ENCODE results near the gene LTC4S.

The LTC4S gene

DNA sequence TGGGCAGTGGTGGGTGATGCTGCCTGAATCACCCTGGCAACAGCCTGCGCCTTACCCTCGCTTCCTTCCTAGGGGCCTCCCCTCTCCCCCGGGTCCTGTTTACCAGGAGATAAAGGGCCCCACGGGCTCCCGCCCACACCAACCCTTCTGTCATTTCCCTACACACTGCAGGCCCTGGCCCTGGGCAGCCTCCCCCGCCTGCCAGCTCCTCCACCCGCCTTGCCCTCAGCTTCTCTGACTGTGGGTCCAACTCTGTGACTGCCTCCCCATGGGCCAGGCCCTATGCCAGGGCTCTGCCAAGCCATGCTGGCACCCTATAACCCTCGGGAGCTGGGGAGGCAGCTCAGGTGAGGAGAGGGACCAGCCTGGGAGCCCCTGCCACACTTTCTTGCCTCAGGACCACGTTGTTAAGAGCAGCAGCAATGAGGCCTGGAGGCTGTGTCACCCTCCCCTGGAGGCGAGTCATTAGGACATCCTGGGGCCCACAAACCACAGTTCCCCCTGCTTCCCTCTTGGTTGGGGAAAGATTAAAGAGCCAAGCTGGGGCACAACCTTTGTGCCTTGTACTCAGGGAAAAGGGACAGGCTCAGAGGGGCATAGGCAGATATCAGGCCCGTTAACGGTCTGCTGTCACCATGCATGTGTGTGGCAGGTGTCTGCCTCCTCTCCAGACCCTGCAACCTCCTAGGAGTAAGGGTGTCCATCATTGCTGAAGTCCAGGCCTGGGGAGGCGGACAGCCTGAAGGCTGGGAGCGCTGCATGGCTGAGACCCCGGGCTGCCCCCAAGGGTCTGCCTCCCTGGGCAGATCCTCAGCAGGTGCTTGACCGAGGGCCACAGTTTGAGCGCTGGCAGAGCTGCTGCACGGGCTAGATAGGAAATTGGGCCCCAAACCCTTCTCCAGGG, 10.1 kb downstream of the LTC4S start:
- H3K4me3 ChIP-seq (ENCODE audit: low read length), result no peak overlapping the region
- TF ChIP-seq ZNF274 (IDR thresholded peaks at IDR 0.05; ENCODE audit: low read depth, low read length), result no peak

DNA sequence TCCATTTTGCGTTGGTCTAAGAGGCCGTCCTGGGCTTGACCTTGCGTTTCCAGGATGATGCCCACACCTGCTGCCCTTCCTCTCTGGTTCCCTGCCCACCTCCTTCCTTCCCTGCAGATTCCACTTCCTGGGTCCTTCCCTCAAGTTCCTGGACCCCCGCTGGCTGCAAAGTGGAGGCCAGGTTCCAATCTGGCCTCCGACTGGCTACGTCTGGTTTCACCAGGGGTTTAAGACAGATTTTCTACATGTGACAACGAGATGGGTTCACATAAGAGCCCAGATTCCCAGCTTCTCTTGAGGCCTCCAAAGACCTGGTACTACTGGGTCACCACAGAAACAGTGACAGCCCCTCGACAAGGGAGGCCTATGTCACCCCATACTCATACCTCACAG, 10.8 kb downstream of the LTC4S start:
- TF ChIP-seq ZNF274 (IDR thresholded peaks at IDR 0.05; ENCODE audit: low read depth, low read length), result no peak
- no peak overlapping the region; the same call in 1 of the 2 replicates for H3K4me3 ChIP-seq (ENCODE audit: low read length)

DNA sequence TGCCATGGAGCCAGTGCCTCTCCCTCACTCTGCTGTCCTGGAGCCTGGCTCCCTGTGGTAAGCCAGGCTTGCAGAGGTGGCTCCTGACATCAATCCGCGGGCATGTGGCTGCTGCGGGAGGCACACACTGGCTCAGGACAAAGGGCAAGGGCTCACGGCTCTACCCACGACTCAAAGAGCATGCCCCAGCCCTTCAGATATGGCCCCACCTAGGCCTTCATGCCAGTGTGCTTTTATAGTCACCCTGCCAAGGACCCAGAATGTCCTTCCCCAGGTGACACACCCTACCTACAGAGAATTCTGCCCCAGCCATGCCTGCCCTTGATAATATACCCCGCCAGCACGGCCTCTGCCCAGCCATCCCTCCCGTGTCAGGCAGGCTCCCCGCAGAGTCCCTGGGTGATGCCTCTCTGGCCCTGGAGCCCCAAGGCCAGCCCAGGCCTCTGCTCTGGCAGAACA, 11.3 kb downstream of the LTC4S start:
- TF ChIP-seq ZNF274 (IDR thresholded peaks at IDR 0.05; ENCODE audit: low read depth, low read length), result no peak
- peak overlapping the region; percentile 89; the same call in 1 of the 2 replicates for H3K4me3 ChIP-seq (ENCODE audit: low read length)

DNA sequence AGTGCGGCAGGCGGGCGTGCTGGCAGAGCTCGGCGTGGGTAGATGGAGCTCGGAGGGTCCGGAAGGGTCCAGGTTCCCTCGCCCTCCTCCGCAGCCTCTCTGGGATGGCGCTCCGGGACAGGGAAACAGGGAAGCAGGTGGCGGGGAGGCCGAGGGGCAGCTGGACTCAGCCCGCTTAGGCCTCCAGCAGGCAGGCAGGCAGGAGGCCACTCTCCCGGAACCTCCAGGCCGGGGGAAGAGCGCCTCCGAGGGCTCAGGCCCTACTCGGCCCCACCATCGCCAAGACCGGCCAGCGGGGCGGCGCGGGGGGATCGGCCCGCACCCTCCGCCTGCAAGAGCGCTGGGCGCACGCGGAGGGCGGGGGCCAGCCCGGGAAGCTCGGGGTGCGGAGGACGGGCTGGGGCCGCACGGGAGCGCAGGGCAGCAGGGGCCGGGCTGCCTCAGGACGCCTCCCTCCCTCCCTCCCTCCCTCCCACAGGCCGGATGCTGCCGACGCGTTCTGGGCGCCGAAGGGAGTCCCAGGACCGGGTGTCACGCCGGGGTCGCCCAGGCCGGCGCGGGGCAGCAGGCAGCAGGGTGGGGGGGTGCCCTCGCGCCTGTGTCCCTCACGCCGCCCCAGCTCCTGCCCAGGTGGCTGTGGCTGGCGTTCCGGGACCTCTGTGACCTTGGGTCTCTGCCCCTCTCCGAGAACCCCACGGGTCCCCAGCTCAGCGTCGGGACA, 11.9 kb downstream of the LTC4S start:
- H3K4me3 ChIP-seq (ENCODE audit: low read length), result peak overlapping the region; percentile 89
- TF ChIP-seq ZNF274 (IDR thresholded peaks at IDR 0.05; ENCODE audit: low read depth, low read length), result no peak

DNA sequence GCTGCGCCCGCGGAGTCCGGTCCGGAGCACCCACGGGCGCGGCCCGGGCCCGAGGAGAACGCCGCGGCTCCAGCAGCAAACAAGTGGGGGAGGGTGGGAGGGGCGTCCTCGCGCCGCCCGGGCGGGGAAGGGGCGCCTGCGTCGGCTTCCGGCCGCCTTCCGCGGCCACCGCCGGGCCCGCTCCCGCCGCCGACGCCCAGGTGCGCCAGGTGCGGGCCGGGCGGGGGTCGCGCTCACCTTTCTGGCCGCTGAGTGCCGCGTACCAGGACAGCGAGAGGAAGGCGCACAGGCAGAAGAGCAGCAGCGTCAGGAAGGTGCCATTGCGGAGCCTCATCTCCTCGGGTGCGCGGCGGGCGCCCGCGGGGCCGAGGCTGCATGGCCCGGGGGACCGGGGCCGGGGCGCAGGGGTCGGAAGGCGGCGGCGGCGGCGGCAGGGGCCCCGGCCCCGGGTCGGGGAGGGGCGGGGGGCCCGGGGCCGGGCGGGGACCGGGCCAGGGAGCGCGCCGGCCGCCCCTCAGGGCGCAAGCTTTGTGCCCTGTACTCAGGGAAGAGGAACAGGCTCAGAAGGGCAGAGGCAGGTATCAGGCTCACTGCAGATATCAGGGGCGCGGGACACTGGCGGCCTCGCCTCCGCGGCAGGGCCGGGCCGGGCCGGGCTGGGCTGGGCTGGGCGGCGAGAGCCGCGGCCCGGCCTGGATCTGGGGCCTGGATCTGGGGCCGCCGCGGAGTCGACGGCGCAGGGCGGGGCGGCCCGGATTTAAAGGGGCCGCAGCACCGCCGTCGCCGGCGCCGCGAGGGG, 12.7 kb downstream of the LTC4S start, which contains the start of gene MGAT4B:
Gene MGAT4B (minus strand): TSS at position 617 of the 799 bp plus-strand sequence. CDS start 283 bp downstream, at position 334.
- H3K4me3 ChIP-seq (ENCODE audit: low read length), result peak within 1 kb of the TSS; percentile 89
- no peak for TF ChIP-seq ZNF274 (IDR thresholded peaks at IDR 0.05; ENCODE audit: low read depth, low read length)

DNA sequence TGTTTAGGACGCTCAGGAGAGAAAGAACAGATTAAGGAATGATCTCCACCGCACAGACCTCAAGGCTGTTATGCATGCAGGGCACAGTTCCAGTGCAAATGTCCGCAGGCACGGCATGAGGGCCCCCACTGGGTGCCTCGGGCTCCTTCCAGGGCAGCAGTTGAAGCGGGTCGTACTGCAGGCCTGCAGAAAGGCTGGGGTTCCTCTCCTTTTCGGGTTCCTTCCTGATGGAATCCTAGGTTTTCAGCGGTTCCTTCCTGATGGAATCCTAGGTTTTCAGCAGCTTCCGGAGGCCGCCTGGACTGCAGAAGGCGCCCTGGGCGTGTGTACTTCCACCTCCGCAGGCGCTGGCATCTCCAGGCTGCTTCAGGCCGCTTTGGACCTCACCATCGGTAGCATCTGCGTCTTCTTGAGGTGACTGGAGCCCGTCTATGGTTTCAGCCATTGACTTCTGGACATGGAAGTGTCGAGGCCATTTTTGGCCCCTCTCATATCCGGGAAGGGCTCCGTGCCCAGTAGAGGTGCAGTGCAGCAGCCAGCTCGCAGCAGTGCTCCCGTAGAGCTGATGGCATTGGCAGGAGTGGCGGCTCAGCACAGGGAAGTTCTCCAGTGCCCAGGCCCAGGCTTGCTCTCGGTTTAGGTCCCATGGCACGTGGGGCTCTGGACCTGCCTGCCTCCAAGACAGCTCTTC, 18.5 kb downstream of the LTC4S start:
- H3K4me3 ChIP-seq (ENCODE audit: low read length), result no peak overlapping the region
- TF ChIP-seq ZNF274 (IDR thresholded peaks at IDR 0.05; ENCODE audit: low read depth, low read length), result no peak

DNA sequence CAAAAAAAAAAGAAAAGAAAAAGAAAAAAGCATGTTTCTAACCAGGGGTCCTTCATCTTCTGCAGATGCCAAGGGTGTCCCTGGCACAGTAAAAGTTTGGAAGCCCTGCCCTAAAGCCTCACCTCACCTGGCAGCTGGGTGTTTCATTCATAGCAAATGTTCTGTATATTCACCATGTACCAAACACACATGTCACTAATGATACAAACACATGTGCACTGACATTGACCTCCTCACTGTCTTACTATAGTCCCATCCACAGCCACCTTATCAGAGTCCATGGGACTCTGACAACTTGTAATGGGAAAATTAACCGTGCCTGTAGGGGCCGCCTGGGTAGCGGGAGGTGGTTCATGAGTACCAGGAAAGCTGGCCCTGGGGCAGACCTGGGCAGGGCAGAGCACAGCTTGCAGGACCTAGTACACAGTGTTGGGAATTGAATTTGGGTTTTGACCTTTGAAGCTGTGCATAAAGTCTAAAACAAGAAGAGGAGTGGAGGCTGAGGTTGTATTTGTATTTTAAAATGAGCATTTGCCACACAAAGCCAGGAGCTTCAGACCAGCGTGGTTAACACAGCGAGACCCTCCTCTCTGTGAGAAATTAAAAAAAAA, 19.3 kb downstream of the LTC4S start:
- no peak for TF ChIP-seq ZNF274 (IDR thresholded peaks at IDR 0.05; ENCODE audit: low read depth, low read length)
- H3K4me3 ChIP-seq (ENCODE audit: low read length), result no peak overlapping the region

DNA sequence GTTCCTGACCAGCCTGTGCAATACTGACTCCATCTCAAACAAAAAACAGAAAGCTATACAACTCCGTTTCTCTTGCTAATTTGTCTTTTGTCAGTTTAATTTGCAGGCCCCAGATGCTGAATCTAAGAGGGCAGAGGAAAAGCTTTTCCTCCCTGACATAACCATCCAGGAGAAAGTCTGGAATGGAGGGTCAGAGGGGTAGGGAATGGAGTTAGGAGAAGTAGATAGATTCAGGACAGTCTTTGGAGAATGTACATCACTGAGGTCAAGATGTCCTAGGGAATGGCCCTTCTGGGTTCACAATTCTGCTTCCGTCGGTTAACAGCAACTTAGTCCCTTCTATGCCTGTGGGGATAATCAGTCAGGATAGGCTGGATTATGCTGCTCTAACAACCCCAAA, 20.3 kb downstream of the LTC4S start:
- TF ChIP-seq ZNF274 (IDR thresholded peaks at IDR 0.05; ENCODE audit: low read depth, low read length), result no peak
- H3K4me3 ChIP-seq (ENCODE audit: low read length), result no peak overlapping the region

DNA sequence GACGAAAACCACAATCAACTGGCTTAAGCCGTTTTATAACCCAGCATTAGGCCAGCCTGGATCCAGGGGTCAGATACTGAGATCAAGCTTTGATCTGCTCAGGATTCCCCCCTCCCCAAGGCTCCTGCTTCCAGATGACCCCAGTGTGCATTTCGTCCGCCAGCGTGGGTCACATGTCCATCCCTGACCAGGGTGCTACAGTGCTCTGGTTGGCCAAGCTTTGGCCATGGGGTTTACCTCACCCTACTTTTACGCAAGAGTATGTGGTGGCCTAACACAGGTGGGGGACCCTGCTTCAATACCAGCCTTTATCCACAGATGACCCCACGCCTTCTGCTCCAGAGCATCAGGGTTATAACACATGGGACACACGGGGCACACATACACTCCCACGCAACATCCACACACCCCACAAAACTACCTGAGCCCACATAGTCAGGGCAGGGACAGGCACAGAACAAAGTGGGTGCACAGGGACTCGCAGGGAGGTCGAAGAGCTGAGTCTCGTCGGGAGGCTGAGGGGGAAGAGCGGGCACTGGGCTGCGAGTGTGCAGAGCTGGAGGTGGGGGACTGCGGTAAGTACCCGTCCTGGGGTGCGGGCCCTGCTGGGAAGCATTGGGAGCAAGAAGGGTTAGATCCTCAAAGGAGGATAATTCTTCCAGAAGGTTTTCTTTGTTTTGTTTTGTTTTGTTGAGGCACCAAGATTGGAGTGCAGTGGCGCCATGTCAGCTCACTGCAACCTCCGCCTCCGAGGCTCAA, 21.9 kb downstream of the LTC4S start:
- no peak overlapping the region for H3K4me3 ChIP-seq (ENCODE audit: low read length)
- TF ChIP-seq ZNF274 (IDR thresholded peaks at IDR 0.05; ENCODE audit: low read depth, low read length), result no peak

DNA sequence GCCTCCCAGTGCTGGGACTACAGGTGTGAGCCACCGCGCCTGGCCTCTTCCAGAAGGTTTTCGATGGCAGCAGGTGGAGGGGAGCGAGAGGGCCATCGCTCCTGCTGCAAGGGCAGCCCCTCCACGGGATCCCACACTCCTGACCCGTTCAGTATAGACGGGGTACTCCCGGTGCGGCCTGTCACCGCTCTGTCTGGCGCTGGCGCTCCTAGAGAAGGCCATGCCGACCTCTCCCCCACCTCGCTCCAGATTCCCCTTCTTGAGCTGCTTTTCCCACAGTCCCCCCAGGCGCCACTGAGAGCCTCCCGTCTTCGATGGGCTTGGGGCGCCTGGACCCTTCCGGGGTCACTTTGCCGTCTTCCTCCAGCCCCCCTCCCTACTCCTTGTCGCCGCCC, 22.6 kb downstream of the LTC4S start:
- no peak for TF ChIP-seq ZNF274 (IDR thresholded peaks at IDR 0.05; ENCODE audit: low read depth, low read length)
- H3K4me3 ChIP-seq (ENCODE audit: low read length), result peak overlapping the region; percentile 40; the same call in 1 of the 2 replicates

DNA sequence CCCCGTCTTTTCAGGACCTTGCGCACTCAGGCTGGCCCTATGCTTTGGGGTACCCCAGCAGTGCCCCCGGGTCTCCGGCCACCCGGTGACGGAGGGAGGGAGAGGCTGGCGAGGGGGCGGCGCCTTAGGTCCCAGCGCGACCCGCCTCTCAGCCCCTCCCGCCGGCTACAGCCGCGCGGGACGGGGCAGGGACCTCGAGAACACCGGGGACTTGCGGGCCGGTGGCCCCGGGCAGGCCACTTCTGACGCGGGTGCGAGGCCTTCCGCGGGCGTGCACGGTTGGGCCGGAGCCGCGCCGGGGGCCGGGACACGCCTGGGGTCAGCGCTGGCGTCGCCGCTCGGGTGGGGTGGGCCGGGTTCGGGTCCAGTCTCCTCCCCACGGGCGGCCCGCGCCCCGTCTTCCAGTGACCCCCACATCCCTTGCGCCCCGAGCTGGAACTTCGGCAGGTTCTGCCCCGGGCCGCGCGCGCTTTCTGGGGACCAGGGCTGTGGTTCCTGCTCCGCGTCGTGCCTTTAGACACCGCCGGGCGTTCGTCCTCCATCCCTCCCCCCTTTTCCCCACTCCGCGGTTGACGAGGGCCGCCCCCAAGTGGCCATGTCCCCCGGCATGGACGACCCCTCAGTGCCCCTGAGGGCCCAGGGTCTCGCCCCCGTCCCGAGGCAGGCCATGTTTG, 23.1 kb downstream of the LTC4S start:
- TF ChIP-seq ZNF274 (IDR thresholded peaks at IDR 0.05; ENCODE audit: low read depth, low read length), result no peak
- H3K4me3 ChIP-seq (ENCODE audit: low read length), result peak overlapping the region; percentile 40; the same call in 1 of the 2 replicates

DNA sequence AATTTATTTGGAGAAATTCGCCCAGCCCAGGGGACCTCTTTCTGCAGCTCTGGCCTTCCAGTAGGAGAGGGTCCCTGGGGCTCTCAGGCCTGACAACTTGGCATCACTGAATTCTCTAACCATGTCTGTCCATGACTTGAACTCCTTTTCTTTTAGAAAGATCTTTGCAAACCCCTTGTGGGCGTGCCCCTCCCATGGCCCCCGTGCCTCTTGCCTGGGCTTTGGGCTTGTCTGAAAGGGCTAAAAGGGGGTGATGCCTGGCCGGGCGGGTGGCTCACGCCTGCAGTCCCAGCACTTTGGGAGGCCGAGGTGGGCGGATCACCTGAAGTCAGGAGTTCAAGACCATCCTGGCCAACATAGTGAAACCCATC, 23.7 kb downstream of the LTC4S start:
- H3K4me3 ChIP-seq (ENCODE audit: low read length), result peak overlapping the region; percentile 40; the same call in 1 of the 2 replicates

More for the DNA sequence above, 23.7 kb downstream of the LTC4S start:
- no peak for TF ChIP-seq ZNF274 (IDR thresholded peaks at IDR 0.05; ENCODE audit: low read depth, low read length)
